HepG2 (cell line): ENCODE results near the gene DRC3. TPM values are rescaled to one million over a fixed set of nuclear protein-coding genes. Genes with fewer than 3 reads are reported as not detected.

ENCODE experiments used
- AHR ChIP-seq: IDR thresholded peaks from 2 replicates; pipeline ENCODE4 v1.6.1; 2018; ENCODE audit warnings: missing genetic modification reagents, missing compliant biosample characterization
- ATF7 ChIP-seq, 2 experiments: fragments of 450-650 bp in 1 of 2; sonication (generic) in 1 of 2; formaldehyde crosslinking in 1 of 2; IDR thresholded peaks; 2 replicates each; pipeline versions ENCODE4 v1.4.0 to v1.6.1; 2016 to 2020; ENCODE audit warnings: antibody characterized with exemption in 1 of 2, mild to moderate bottlenecking in 1 of 2, missing genetic modification reagents in 1 of 2
- ESRRA ChIP-seq: sonication (generic); formaldehyde crosslinking; IDR thresholded peaks from 2 replicates; pipeline ENCODE4 v1.5.1; 2020; ENCODE audit warnings: mild to moderate bottlenecking, low read depth, missing genetic modification reagents
- MAFG ChIP-seq: sonication (generic); formaldehyde crosslinking; IDR thresholded peaks from 2 replicates; pipeline ENCODE4 v1.5.1; 2020; ENCODE audit warnings: mild to moderate bottlenecking, missing genetic modification reagents
- MTA1 ChIP-seq: sonication (generic); formaldehyde crosslinking; IDR thresholded peaks from 2 replicates; pipeline ENCODE4 v1.4.0; 2020; ENCODE audit warnings: missing genetic modification reagents, mild to moderate bottlenecking, borderline replicate concordance
- PHF8 ChIP-seq: sonication (generic); formaldehyde crosslinking; IDR thresholded peaks from 2 replicates; pipeline ENCODE4 v1.5.0; 2020; ENCODE audit warnings: missing genetic modification reagents
- REXO4 ChIP-seq: sonication (generic); formaldehyde crosslinking; IDR thresholded peaks from 2 replicates; pipeline ENCODE4 v1.8.0; 2022; ENCODE audit warnings: missing genetic modification reagents, mild to moderate bottlenecking, borderline replicate concordance
- TBL1XR1 ChIP-seq: fragments of 150-350 bp; IDR thresholded peaks from 2 replicates; pipeline ENCODE4 v1.6.1; 2014; ENCODE audit warnings: borderline replicate concordance, low read length; ENCODE audit not compliant: partially characterized antibody
- TBX3 ChIP-seq: fragments of 450-650 bp; IDR thresholded peaks from 2 replicates; pipeline ENCODE4 v1.6.1; 2017; ENCODE audit warnings: antibody characterized with exemption, mild to moderate bottlenecking, inconsistent platforms, borderline replicate concordance
- WIZ ChIP-seq: sonication (generic); formaldehyde crosslinking; IDR thresholded peaks from 2 replicates; pipeline ENCODE4 v1.5.1; 2020; ENCODE audit warnings: mild to moderate bottlenecking, missing genetic modification reagents
- ZNF136 ChIP-seq: sonication (generic); formaldehyde crosslinking; IDR thresholded peaks from 2 replicates; pipeline ENCODE4 v1.8.1; 2022; ENCODE audit warnings: low read depth, mild to moderate bottlenecking, moderate library complexity, missing genetic modification reagents
- ZNF329 ChIP-seq: sonication (generic); formaldehyde crosslinking; IDR thresholded peaks from 2 replicates; pipeline ENCODE4 v1.9.0; 2021; ENCODE audit warnings: low read depth, mild to moderate bottlenecking, missing genetic modification reagents
- ZNF615 ChIP-seq: sonication (generic); formaldehyde crosslinking; IDR thresholded peaks from 2 replicates; pipeline ENCODE4 v1.5.0; 2020; ENCODE audit warnings: mild to moderate bottlenecking, missing genetic modification reagents, borderline replicate concordance
- ZNF724P ChIP-seq: sonication (generic); formaldehyde crosslinking; IDR thresholded peaks from 2 replicates; pipeline ENCODE4 v1.8.0; 2022; ENCODE audit warnings: missing genetic modification reagents, borderline replicate concordance
- ZNF816 ChIP-seq: sonication (generic); formaldehyde crosslinking; IDR thresholded peaks from 2 replicates; pipeline ENCODE4 v1.8.0; 2022; ENCODE audit warnings: missing genetic modification reagents, mild to moderate bottlenecking, borderline replicate concordance
- ZSCAN22 ChIP-seq: sonication (generic); formaldehyde crosslinking; IDR thresholded peaks from 2 replicates; pipeline ENCODE4 v1.4.0; 2020; ENCODE audit warnings: mild to moderate bottlenecking, missing genetic modification reagents
- polyA plus RNA-seq, 8 experiments: library from polyadenylated mRNA; depleted of rRNA in 3 of 8; stranded (reverse) in 7 of 8; unstranded in 1 of 8; fragments of >200 nt; fragmentation: Illumina TruSeq in 4 of 8; extraction: Trizol in 4 of 8; gene quantifications; 2 replicates each; pipeline versions ENCODE4 v1.2.1 to v1.2.3, GENCODE V29; 2011 to 2016; ENCODE audit warnings: low read depth in 4 of 8, missing spikeins in 1 of 8, mixed read lengths in 1 of 8; ENCODE audit not compliant: insufficient read depth in 1 of 8
- total RNA-seq, 5 experiments: library from RNA; depleted of rRNA; stranded (reverse); fragments of >200 nt; fragmentation: Illumina TruSeq; extraction: Trizol; gene quantifications; 2 replicates each; pipeline ENCODE4 v1.2.3, GENCODE V29; 2016; ENCODE audit warnings: low read depth in 1 of 5
- TF ChIP-seq, protein P1 (sequence below): sonication (generic); formaldehyde crosslinking; conservative IDR thresholded peaks from 2 replicates; pipeline ENCODE4 v1.4.0; 2020; ENCODE audit warnings: mild to moderate bottlenecking, missing genetic modification reagents, moderate library complexity
- TF ChIP-seq, protein P2 (sequence below): sonication (generic); formaldehyde crosslinking; IDR thresholded peaks from 2 replicates; pipeline ENCODE4 v1.4.0; 2020; ENCODE audit warnings: mild to moderate bottlenecking, missing genetic modification reagents
- TF ChIP-seq, protein P3 (sequence below): sonication (generic); formaldehyde crosslinking; IDR thresholded peaks from 2 replicates; pipeline ENCODE4 v1.8.1; 2023; ENCODE audit warnings: mild to moderate bottlenecking, missing genetic modification reagents, borderline replicate concordance
- TF ChIP-seq, protein P4 (sequence below): sonication (generic); formaldehyde crosslinking; IDR thresholded peaks from 2 replicates; pipeline ENCODE4 v1.5.0; 2020; ENCODE audit warnings: missing genetic modification reagents
- TF ChIP-seq, protein P5 (sequence below): sonication (generic); formaldehyde crosslinking; IDR thresholded peaks from 2 replicates; pipeline ENCODE4 v1.8.0; 2022; ENCODE audit warnings: mild to moderate bottlenecking, missing genetic modification reagents

The DRC3 gene
- total and polyA plus RNA-seq, 2 of the 13 experiments (the other 11 are each of a cell fraction or from before 2014, with no cell fraction given) = 0.53 to 0.87 TPM

DNA sequence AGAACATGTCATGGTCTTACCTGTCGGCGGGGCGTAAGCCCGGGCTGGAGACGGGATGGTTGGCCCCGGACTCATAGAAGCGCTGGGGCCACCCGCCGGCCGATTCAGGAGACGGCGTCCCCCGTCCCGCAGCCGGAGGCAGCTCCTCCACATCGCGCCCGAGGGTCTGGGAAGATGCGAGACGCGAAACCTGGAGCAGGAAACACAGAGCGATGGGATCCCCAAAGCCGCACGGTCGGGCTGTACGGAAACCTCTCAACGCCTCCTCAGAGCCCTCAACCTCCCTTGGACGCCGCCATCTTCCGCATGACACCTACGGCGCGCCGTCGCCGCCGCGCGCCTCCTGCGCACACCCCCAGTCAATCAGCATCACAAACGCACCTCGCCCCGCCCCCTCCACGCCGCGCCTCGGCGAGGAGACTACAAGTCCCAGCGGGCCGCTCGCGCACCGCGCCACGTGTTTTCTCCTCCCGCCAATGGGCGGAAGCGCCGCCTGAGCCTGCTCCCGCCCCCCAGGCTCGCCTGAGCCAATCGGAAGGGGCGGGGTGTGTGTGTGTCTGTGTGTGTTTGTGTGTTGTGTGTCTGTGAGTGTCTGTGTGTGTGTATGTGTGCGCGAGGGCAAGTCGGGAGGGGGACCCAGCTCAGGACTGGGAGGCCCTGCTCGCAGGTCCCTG is 66.3 kb downstream of the DRC3 start, which contains the start of the genes ATPAF2 and GID4 (continued):
- TF ChIP-seq, protein P1, sequence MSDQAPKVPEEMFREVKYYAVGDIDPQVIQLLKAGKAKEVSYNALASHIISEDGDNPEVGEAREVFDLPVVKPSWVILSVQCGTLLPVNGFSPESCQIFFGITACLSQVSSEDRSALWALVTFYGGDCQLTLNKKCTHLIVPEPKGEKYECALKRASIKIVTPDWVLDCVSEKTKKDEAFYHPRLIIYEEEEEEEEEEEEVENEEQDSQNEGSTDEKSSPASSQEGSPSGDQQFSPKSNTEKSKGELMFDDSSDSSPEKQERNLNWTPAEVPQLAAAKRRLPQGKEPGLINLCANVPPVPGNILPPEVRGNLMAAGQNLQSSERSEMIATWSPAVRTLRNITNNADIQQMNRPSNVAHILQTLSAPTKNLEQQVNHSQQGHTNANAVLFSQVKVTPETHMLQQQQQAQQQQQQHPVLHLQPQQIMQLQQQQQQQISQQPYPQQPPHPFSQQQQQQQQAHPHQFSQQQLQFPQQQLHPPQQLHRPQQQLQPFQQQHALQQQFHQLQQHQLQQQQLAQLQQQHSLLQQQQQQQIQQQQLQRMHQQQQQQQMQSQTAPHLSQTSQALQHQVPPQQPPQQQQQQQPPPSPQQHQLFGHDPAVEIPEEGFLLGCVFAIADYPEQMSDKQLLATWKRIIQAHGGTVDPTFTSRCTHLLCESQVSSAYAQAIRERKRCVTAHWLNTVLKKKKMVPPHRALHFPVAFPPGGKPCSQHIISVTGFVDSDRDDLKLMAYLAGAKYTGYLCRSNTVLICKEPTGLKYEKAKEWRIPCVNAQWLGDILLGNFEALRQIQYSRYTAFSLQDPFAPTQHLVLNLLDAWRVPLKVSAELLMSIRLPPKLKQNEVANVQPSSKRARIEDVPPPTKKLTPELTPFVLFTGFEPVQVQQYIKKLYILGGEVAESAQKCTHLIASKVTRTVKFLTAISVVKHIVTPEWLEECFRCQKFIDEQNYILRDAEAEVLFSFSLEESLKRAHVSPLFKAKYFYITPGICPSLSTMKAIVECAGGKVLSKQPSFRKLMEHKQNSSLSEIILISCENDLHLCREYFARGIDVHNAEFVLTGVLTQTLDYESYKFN (CRISPR knock-in tag) = no peak
- no peak for TF ChIP-seq REXO4 (CRISPR knock-in tag)
- TF ChIP-seq ZNF329 (CRISPR knock-in tag) = no peak
- TF ChIP-seq AHR (CRISPR knock-in tag) = no peak; the same call in 1 of the 2 replicates
- TF ChIP-seq, protein P2, sequence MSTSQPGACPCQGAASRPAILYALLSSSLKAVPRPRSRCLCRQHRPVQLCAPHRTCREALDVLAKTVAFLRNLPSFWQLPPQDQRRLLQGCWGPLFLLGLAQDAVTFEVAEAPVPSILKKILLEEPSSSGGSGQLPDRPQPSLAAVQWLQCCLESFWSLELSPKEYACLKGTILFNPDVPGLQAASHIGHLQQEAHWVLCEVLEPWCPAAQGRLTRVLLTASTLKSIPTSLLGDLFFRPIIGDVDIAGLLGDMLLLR (CRISPR knock-in tag) = no peak
- no peak for TF ChIP-seq MTA1 (CRISPR knock-in tag)
- peak; percentile 70 for TF ChIP-seq PHF8 (CRISPR knock-in tag)
- no peak for TF ChIP-seq TBL1XR1
- peak; percentile 64; the same call in 1 of the 2 replicates for TF ChIP-seq ZSCAN22
- TF ChIP-seq, protein P3, sequence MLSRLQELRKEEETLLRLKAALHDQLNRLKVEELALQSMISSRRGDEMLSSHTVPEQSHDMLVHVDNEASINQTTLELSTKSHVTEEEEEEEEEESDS (CRISPR knock-in tag) = no peak
- TF ChIP-seq, protein P4, sequence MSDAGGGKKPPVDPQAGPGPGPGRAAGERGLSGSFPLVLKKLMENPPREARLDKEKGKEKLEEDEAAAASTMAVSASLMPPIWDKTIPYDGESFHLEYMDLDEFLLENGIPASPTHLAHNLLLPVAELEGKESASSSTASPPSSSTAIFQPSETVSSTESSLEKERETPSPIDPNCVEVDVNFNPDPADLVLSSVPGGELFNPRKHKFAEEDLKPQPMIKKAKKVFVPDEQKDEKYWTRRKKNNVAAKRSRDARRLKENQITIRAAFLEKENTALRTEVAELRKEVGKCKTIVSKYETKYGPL (CRISPR knock-in tag) = no peak
- TF ChIP-seq ZNF724P (CRISPR knock-in tag) = no peak
- TF ChIP-seq, protein P5, sequence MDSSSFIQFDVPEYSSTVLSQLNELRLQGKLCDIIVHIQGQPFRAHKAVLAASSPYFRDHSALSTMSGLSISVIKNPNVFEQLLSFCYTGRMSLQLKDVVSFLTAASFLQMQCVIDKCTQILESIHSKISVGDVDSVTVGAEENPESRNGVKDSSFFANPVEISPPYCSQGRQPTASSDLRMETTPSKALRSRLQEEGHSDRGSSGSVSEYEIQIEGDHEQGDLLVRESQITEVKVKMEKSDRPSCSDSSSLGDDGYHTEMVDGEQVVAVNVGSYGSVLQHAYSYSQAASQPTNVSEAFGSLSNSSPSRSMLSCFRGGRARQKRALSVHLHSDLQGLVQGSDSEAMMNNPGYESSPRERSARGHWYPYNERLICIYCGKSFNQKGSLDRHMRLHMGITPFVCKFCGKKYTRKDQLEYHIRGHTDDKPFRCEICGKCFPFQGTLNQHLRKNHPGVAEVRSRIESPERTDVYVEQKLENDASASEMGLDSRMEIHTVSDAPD (CRISPR knock-in tag) = no peak
- no peak for TF ChIP-seq ESRRA (CRISPR knock-in tag)
- no peak for TF ChIP-seq MAFG (CRISPR knock-in tag)
- no peak for TF ChIP-seq ATF7 (IDR thresholded peaks at IDR 0.05)
- 0 out of 2 replicates have a peak, but pooled peaks have one; percentile 58 for TF ChIP-seq ATF7 (CRISPR knock-in tag; IDR thresholded peaks at IDR 0.05)
- TF ChIP-seq ZNF615 (CRISPR knock-in tag) = no peak
- TF ChIP-seq WIZ (CRISPR knock-in tag) = no peak
- TF ChIP-seq ZNF816 (CRISPR knock-in tag) = peak; percentile 6; the same call in 1 of the 2 replicates
- peak; percentile 85 for TF ChIP-seq TBX3
- TF ChIP-seq ZNF136 = no peak
